Gastroesophageal sphincter (tissue), 3 donors: Measurements from ENCODE around the gene S100A12.

ENCODE experiments used
- EP300 ChIP-seq: sonication (generic); formaldehyde crosslinking; IDR thresholded peaks from one replicate; pipeline ENCODE4 v1.6.1; 2017; ENCODE audit warnings: antibody characterized with exemption, mild to moderate bottlenecking
- POLR2A ChIP-seq, 2 donors: fragments of 450-650 bp; IDR thresholded peaks; one replicate each; pipeline ENCODE4 v1.6.1; 2017; ENCODE audit warnings: antibody characterized with exemption in 2 of 2, mild to moderate bottlenecking in 2 of 2, moderate library complexity in 1 of 2
- POLR2AphosphoS5 ChIP-seq: sonication (generic); formaldehyde crosslinking; IDR thresholded peaks from one replicate; pipeline ENCODE4 v1.6.1; 2017; ENCODE audit warnings: antibody characterized with exemption
- TF ChIP-seq, protein P1 (sequence below), 4 experiments: fragments of 200-600 bp in 2 of 4; fragments of 450-650 bp in 2 of 4; sonication (generic) in 1 of 4; IDR thresholded peaks; one replicate each; pipeline ENCODE4 v1.5.1; 2017 to 2019; ENCODE audit warnings: antibody characterized with exemption in 4 of 4, mild to moderate bottlenecking in 2 of 4, moderate library complexity in 2 of 4

DNA sequence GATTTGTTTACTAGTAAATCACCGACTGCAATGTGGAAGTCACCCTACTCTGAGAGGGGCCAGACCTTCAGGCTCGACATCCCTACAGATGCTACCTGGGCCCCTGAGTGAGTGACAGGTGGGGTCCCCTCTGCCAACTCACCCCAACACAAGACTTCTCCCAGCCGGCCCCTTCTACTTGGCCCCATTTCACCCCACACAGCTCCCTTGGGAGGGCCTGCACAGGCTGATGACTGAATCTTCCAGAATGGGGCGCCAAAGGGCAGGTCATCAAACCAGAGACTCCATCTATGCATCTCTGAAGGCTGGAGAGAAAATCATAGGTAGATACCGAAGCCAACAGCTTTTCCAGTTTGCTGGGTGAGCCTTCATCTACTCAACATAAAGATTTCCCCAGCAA lies 24.8 kb upstream of the S100A12 start:
- TF ChIP-seq, protein P1, sequence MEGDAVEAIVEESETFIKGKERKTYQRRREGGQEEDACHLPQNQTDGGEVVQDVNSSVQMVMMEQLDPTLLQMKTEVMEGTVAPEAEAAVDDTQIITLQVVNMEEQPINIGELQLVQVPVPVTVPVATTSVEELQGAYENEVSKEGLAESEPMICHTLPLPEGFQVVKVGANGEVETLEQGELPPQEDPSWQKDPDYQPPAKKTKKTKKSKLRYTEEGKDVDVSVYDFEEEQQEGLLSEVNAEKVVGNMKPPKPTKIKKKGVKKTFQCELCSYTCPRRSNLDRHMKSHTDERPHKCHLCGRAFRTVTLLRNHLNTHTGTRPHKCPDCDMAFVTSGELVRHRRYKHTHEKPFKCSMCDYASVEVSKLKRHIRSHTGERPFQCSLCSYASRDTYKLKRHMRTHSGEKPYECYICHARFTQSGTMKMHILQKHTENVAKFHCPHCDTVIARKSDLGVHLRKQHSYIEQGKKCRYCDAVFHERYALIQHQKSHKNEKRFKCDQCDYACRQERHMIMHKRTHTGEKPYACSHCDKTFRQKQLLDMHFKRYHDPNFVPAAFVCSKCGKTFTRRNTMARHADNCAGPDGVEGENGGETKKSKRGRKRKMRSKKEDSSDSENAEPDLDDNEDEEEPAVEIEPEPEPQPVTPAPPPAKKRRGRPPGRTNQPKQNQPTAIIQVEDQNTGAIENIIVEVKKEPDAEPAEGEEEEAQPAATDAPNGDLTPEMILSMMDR (IDR thresholded peaks at IDR 0.05), result no peak
- TF ChIP-seq POLR2A (IDR thresholded peaks at IDR 0.05) (no peak), EP300 (no peak), POLR2AphosphoS5 (no peak)
